HEK293 (cell line): ENCODE data around the gene PCDHGC5.

Experiments
- BCL11A ChIP-seq: fragments of 450-650 bp; formaldehyde crosslinking; IDR thresholded peaks from 2 replicates; pipeline ENCODE4 v1.5.1; 2016; ENCODE audit warnings: low read depth, missing biosample characterization, missing genetic modification characterization
- ELK4 ChIP-seq: IDR thresholded peaks from 2 replicates; pipeline ENCODE4 v1.6.1; 2011; ENCODE audit warnings: mild to moderate bottlenecking, low read depth, low read length, borderline replicate concordance
- GFI1B ChIP-seq: fragments of 450-650 bp; formaldehyde crosslinking; IDR thresholded peaks from 2 replicates; pipeline ENCODE4 v1.5.1; 2016; ENCODE audit warnings: missing biosample characterization, missing genetic modification characterization
- GLIS2 ChIP-seq: fragments of 450-650 bp; formaldehyde crosslinking; IDR thresholded peaks from 2 replicates; pipeline ENCODE4 v1.5.1; 2016; ENCODE audit warnings: missing biosample characterization, missing genetic modification characterization
- SP7 ChIP-seq: fragments of 450-650 bp; formaldehyde crosslinking; IDR thresholded peaks from 2 replicates; pipeline ENCODE4 v1.5.1; 2016; ENCODE audit warnings: missing biosample characterization, missing genetic modification characterization
- TCF7L2 ChIP-seq: IDR thresholded peaks from 2 replicates; pipeline ENCODE4 v1.6.1; 2011; ENCODE audit warnings: low read depth, mild to moderate bottlenecking, inconsistent platforms, low read length, moderate library complexity, borderline replicate concordance
- ZBTB10 ChIP-seq: fragments of 450-650 bp; formaldehyde crosslinking; IDR thresholded peaks from 2 replicates; pipeline ENCODE4 v1.5.1; 2016; ENCODE audit warnings: missing biosample characterization, missing genetic modification characterization
- ZBTB11 ChIP-seq: fragments of 450-650 bp; formaldehyde crosslinking; conservative IDR thresholded peaks from 2 replicates; pipeline ENCODE4 v1.5.1; 2016; ENCODE audit warnings: low read depth, missing biosample characterization, missing genetic modification characterization
- ZBTB17 ChIP-seq: fragments of 450-650 bp; formaldehyde crosslinking; IDR thresholded peaks from 2 replicates; pipeline ENCODE4 v1.5.1; 2016; ENCODE audit warnings: missing biosample characterization, missing genetic modification characterization
- ZBTB21 ChIP-seq: fragments of 450-650 bp; formaldehyde crosslinking; IDR thresholded peaks from 2 replicates; pipeline ENCODE4 v1.5.1; 2017; ENCODE audit warnings: missing biosample characterization, missing genetic modification characterization
- ZEB2 ChIP-seq: fragments of 450-650 bp; formaldehyde crosslinking; IDR thresholded peaks from 2 replicates; pipeline ENCODE4 v1.5.1; 2016; ENCODE audit warnings: missing biosample characterization, missing genetic modification characterization
- ZNF132 ChIP-seq: fragments of 450-650 bp; formaldehyde crosslinking; IDR thresholded peaks from 2 replicates; pipeline ENCODE4 v1.5.1; 2017; ENCODE audit warnings: missing biosample characterization, missing genetic modification characterization, borderline replicate concordance
- ZNF175 ChIP-seq: fragments of 450-650 bp; formaldehyde crosslinking; IDR thresholded peaks from 2 replicates; pipeline ENCODE4 v1.5.1; 2016; ENCODE audit warnings: missing biosample characterization, missing genetic modification characterization
- ZNF223 ChIP-seq: fragments of 450-650 bp; formaldehyde crosslinking; IDR thresholded peaks from 2 replicates; pipeline ENCODE4 v1.5.1; 2016; ENCODE audit warnings: missing biosample characterization, missing genetic modification characterization
- ZNF362 ChIP-seq: fragments of 450-650 bp; formaldehyde crosslinking; IDR thresholded peaks from 2 replicates; pipeline ENCODE4 v1.5.1; 2016; ENCODE audit warnings: missing biosample characterization, missing genetic modification characterization
- ZNF37A ChIP-seq: fragments of 450-650 bp; IDR thresholded peaks from 2 replicates; pipeline ENCODE4 v1.5.1; 2018; ENCODE audit warnings: missing biosample characterization, missing genetic modification characterization
- ZNF48 ChIP-seq: fragments of 450-650 bp; formaldehyde crosslinking; IDR thresholded peaks from 2 replicates; pipeline ENCODE4 v1.5.1; 2016; ENCODE audit warnings: missing biosample characterization, missing genetic modification characterization
- ZNF513 ChIP-seq: fragments of 450-650 bp; IDR thresholded peaks from 2 replicates; pipeline ENCODE4 v1.5.1; 2018; ENCODE audit warnings: missing biosample characterization, missing genetic modification characterization
- ZNF555 ChIP-seq: fragments of 450-650 bp; formaldehyde crosslinking; conservative IDR thresholded peaks from 2 replicates; pipeline ENCODE4 v1.5.1; 2017; ENCODE audit warnings: missing biosample characterization, mild to moderate bottlenecking, missing genetic modification characterization, inconsistent platforms
- ZNF561 ChIP-seq: fragments of 450-650 bp; IDR thresholded peaks from 2 replicates; pipeline ENCODE4 v1.5.1; 2018; ENCODE audit warnings: missing biosample characterization, missing genetic modification characterization, borderline replicate concordance
- ZNF580 ChIP-seq: fragments of 450-650 bp; formaldehyde crosslinking; IDR thresholded peaks from 2 replicates; pipeline ENCODE4 v1.5.1; 2016; ENCODE audit warnings: missing biosample characterization, missing genetic modification characterization
- ZNF596 ChIP-seq: fragments of 450-650 bp; IDR thresholded peaks from 2 replicates; pipeline ENCODE4 v1.5.0; 2018; ENCODE audit warnings: missing biosample characterization, mild to moderate bottlenecking, missing genetic modification characterization, moderate library complexity
- ZNF600 ChIP-seq: fragments of 450-650 bp; formaldehyde crosslinking; IDR thresholded peaks from 2 replicates; pipeline ENCODE4 v1.5.1; 2016; ENCODE audit warnings: missing biosample characterization, missing genetic modification characterization
- ZNF654 ChIP-seq: fragments of 450-650 bp; formaldehyde crosslinking; IDR thresholded peaks from 2 replicates; pipeline ENCODE4 v1.5.1; 2016; ENCODE audit warnings: low read depth, missing biosample characterization, missing genetic modification characterization
- ZNF776 ChIP-seq: fragments of 450-650 bp; formaldehyde crosslinking; IDR thresholded peaks from 2 replicates; pipeline ENCODE4 v1.5.0; 2017; ENCODE audit warnings: missing biosample characterization, missing genetic modification characterization, borderline replicate concordance
- ZSCAN16 ChIP-seq: fragments of 450-650 bp; formaldehyde crosslinking; IDR thresholded peaks from 2 replicates; pipeline ENCODE4 v1.5.1; 2016; ENCODE audit warnings: missing biosample characterization, missing genetic modification characterization
- ZSCAN18 ChIP-seq: fragments of 450-650 bp; formaldehyde crosslinking; IDR thresholded peaks from 2 replicates; pipeline ENCODE4 v1.5.1; 2016; ENCODE audit warnings: missing biosample characterization, missing genetic modification characterization
- ZXDB ChIP-seq: fragments of 450-650 bp; formaldehyde crosslinking; IDR thresholded peaks from 2 replicates; pipeline ENCODE4 v1.5.1; 2016; ENCODE audit warnings: missing biosample characterization, missing genetic modification characterization

The PCDHGC5 gene

GRCh38 chr5:141476132-141476911, 12.6 kb upstream of the PCDHGC5 start (continued):
- 0 out of 2 replicates have a peak, but pooled peaks have one; percentile 5 for TF ChIP-seq ZBTB11 (tag by site-specific recombination)
- no peak for TF ChIP-seq ZBTB21 (tag by site-specific recombination)
- no peak; the same call in 1 of the 2 replicates for TF ChIP-seq ZNF600 (tag by site-specific recombination)
- TF ChIP-seq ZNF362 (tag by site-specific recombination), result no peak
- TF ChIP-seq ZNF37A (tag by site-specific recombination), result no peak
- no peak for TF ChIP-seq BCL11A (tag by site-specific recombination)
- peak; percentile 19 for TF ChIP-seq ZBTB17 (tag by site-specific recombination)
- TF ChIP-seq ZNF48, result no peak
- TF ChIP-seq ZNF561, result no peak; the same call in 1 of the 2 replicates
- TF ChIP-seq ZSCAN16, result no peak
- no peak for TF ChIP-seq ZSCAN18 (tag by site-specific recombination)
- TF ChIP-seq ZEB2 (tag by site-specific recombination), result no peak
- TF ChIP-seq SP7 (tag by site-specific recombination), result no peak
- TF ChIP-seq ZNF513 (tag by site-specific recombination), result no peak
- no peak for TF ChIP-seq ZNF580
- no peak for TF ChIP-seq ZNF654 (tag by site-specific recombination)
- TF ChIP-seq ZBTB10 (tag by site-specific recombination), result peak; percentile 12; the same call in 1 of the 2 replicates
- TF ChIP-seq ELK4, result no peak
- TF ChIP-seq ZXDB (tag by site-specific recombination), result 0 out of 2 replicates have a peak, but pooled peaks have one; percentile 16
- no peak for TF ChIP-seq GLIS2 (tag by site-specific recombination)
- TF ChIP-seq ZNF555 (tag by site-specific recombination), result no peak
- no peak for TF ChIP-seq TCF7L2
- TF ChIP-seq ZNF776, result no peak
- no peak for TF ChIP-seq ZNF132
- TF ChIP-seq ZNF175, result no peak
- TF ChIP-seq ZNF596, result no peak
- no peak for TF ChIP-seq GFI1B (tag by site-specific recombination)
- TF ChIP-seq ZNF223 (tag by site-specific recombination), result no peak
